NB4 (cell line): Measurements from ENCODE around the gene HGF.

Source experiments
- CTCF ChIP-seq: IDR thresholded peaks from one replicate; pipeline ENCODE4 v1.5.1; 2012; ENCODE audit warnings: low read depth, low read length
- MAX ChIP-seq: IDR thresholded peaks from 2 replicates; pipeline ENCODE4 v1.6.1; 2011; ENCODE audit warnings: low read depth, low read length

- TF ChIP-seq MAX, result no peak
- no peak for TF ChIP-seq CTCF
Observed at GRCh38 chr7:81743665-81744064, 26.2 kb downstream of the HGF start.
